B cell (primary cell): ENCODE results near the gene RORB. TPM values are rescaled to one million over a fixed set of nuclear protein-coding genes. Genes with fewer than 3 reads are reported as not detected.

ENCODE experiments used
- ATAC-seq: fragments of 200-7000 bp; cut with Tn5 transposase; one replicate; pipeline ENCODE4 v1.10.0; 2021; ENCODE audit warnings: low read depth, mild to moderate bottlenecking, moderate number of reproducible peaks, moderate library complexity
- CTCF ChIA-PET: fragments of 350-600 bp; sonication (Branson Sonifier 250); formaldehyde crosslinking; loops from one replicate; lab custom pipeline; 2021; ENCODE audit warnings: antibody characterized with exemption, inconsistent platforms; lab: Charles Lee
- POLR2A ChIA-PET: fragments of 350-600 bp; sonication (Branson Sonifier 250); formaldehyde crosslinking; loops from one replicate; lab custom pipeline; 2021; ENCODE audit warnings: antibody characterized with exemption; lab: Charles Lee
- DNase-seq: peaks from one replicate; pipeline ENCODE4 v3.0.0; 2013
- H2AFZ ChIP-seq: 2 replicates; pipeline ENCODE4 v1.6.1; 2012; ENCODE audit warnings: mild to moderate bottlenecking, low read depth, low read length; ENCODE audit not compliant: insufficient read depth, poor library complexity, severe bottlenecking
- H3K27ac ChIP-seq, 2 donors: 1 replicate in 1 of 2; 2 replicates in 1 of 2; pipeline ENCODE4 v1.5.1; 2012 to 2013; ENCODE audit warnings: low read length in 2 of 2, mild to moderate bottlenecking in 2 of 2, moderate library complexity in 1 of 2
- H3K27me3 ChIP-seq, 4 experiments: fragments of 200-600 bp in 1 of 4; sonication (generic) in 1 of 4; replicated peaks in 1 of 4; 1 replicate in 2 of 4; 2 replicates in 2 of 4; pipeline versions ENCODE4 v1.6.1 to v1.7.0; 2013 to 2016; ENCODE audit warnings: low read length in 3 of 4, mild to moderate bottlenecking in 2 of 4, mixed read lengths in 1 of 4, moderate library complexity in 1 of 4; ENCODE audit not compliant: insufficient read depth in 4 of 4, control insufficient read depth in 3 of 4; ENCODE audit errors: control extremely low read depth in 1 of 4
- H3K36me3 ChIP-seq, 2 experiments: replicated peaks in 1 of 2; 1 replicate in 1 of 2; 2 replicates in 1 of 2; pipeline versions ENCODE4 v1.6.1 to v1.7.1; 2013; ENCODE audit warnings: low read length in 1 of 2; ENCODE audit not compliant: insufficient read depth in 2 of 2, control insufficient read depth in 1 of 2; ENCODE audit errors: control extremely low read depth in 1 of 2, extremely low read depth in 1 of 2
- H3K4me1 ChIP-seq, 2 donors: fragments of 200-600 bp in 1 of 2; sonication (generic) in 1 of 2; 1 replicate in 1 of 2; 2 replicates in 1 of 2; pipeline versions ENCODE4 v1.5.1 to v1.6.1; 2013 to 2017; ENCODE audit warnings: low read length in 2 of 2; ENCODE audit not compliant: control insufficient read depth in 2 of 2, insufficient read depth in 2 of 2
- H3K4me2 ChIP-seq: replicated peaks from 2 replicates; pipeline ENCODE3; 2012; ENCODE audit warnings: mild to moderate bottlenecking, low read depth, low read length; ENCODE audit not compliant: poor library complexity, severe bottlenecking
- H3K4me3 ChIP-seq, 5 experiments: fragments of 200-600 bp in 1 of 5; sonication (generic) in 1 of 5; 1 replicate in 3 of 5; 2 replicates in 2 of 5; pipeline versions ENCODE4 v1.5.1 to v1.7.0; 2011 to 2016; ENCODE audit warnings: low read length in 4 of 5, mild to moderate bottlenecking in 4 of 5, low read depth in 2 of 5, control low read depth in 1 of 5, moderate library complexity in 1 of 5; ENCODE audit not compliant: insufficient read depth in 1 of 5; ENCODE audit errors: control extremely low read depth in 1 of 5, extremely low read depth in 1 of 5
- H3K79me2 ChIP-seq: fragments of 200-600 bp; sonication (generic); one replicate; pipeline ENCODE4 v1.6.0; 2016; ENCODE audit warnings: low read length; ENCODE audit not compliant: control insufficient read depth, insufficient read depth
- H3K9ac ChIP-seq: fragments of 200-600 bp; sonication (generic); 2 replicates; pipeline ENCODE4 v1.6.1; 2017; ENCODE audit warnings: mild to moderate bottlenecking, low read length, moderate library complexity
- H3K9me3 ChIP-seq, 3 donors: one replicate each; pipeline versions ENCODE4 v1.6.1 to v1.7.1; 2013; ENCODE audit warnings: low read length in 2 of 3; ENCODE audit not compliant: control insufficient read depth in 2 of 3, insufficient read depth in 1 of 3; ENCODE audit errors: control extremely low read depth in 1 of 3
- H4K20me1 ChIP-seq: 2 replicates; pipeline ENCODE4 v1.6.0; 2012; ENCODE audit warnings: mild to moderate bottlenecking, low read length; ENCODE audit not compliant: insufficient read depth, control insufficient read depth, poor library complexity, severe bottlenecking
- H3K27ac Mint-ChIP-seq: one replicate; pipeline ENCODE4 v1.8.0; 2021; ENCODE audit warnings: mixed read lengths
- H3K27me3 Mint-ChIP-seq: one replicate; pipeline ENCODE4 v1.8.0; 2021; ENCODE audit warnings: mixed read lengths
- H3K4me1 Mint-ChIP-seq: one replicate; pipeline ENCODE4 v1.8.0; 2021; ENCODE audit warnings: mixed read lengths
- H3K4me3 Mint-ChIP-seq: one replicate; pipeline ENCODE4 v1.8.0; 2021; ENCODE audit warnings: mixed read lengths
- H3K9me3 Mint-ChIP-seq: one replicate; pipeline ENCODE4 v1.8.0; 2022; ENCODE audit warnings: mixed read lengths; ENCODE audit not compliant: insufficient read depth
- EZH2 ChIP-seq: IDR thresholded peaks from 2 replicates; pipeline ENCODE4 v1.6.1; 2012; ENCODE audit warnings: borderline replicate concordance, low read depth, mild to moderate bottlenecking, moderate library complexity, low read length; ENCODE audit not compliant: insufficient read depth, poor library complexity, severe bottlenecking
- WGBS: methylation state at CpG from one replicate; pipeline ENCODE4 v1.1.5; 2013; ENCODE audit warnings: missing lambda C conversion rate; ENCODE audit not compliant: insufficient coverage; 5-methylcytosine and 5-hydroxymethylcytosine counted together
- intact Hi-C: fragments of 100-400 bp; cut with micrococcal nuclease; formaldehyde crosslinking; loops from one replicate; pipeline ENCODE4 v1.10.0; 2022
- polyA plus RNA-seq: library from polyadenylated mRNA; depleted of rRNA; stranded (reverse); fragments of >200 nt; gene quantifications from 2 replicates; pipeline ENCODE4 v1.2.3, GENCODE V29; 2012
- total RNA-seq, 2 donors: library from RNA; stranded (reverse); fragments of 120-200 nt in 1 of 2; gene quantifications; 1 replicate in 1 of 2; 2 replicates in 1 of 2; pipeline versions ENCODE4 v1.2.3 to v1.2.4, GENCODE V29; 2013 to 2022
- TF ChIP-seq, protein P1 (sequence below): fragments of 200-600 bp; IDR thresholded peaks from one replicate; pipeline ENCODE4 v1.8.0; 2022; ENCODE audit warnings: antibody characterized with exemption, mild to moderate bottlenecking

Gene RORB
- total and polyA plus RNA-seq, 2 donors (not counting 1 experiment from before 2014, with no cell fraction given), result 0.01 TPM; not detected in 1

DNA sequence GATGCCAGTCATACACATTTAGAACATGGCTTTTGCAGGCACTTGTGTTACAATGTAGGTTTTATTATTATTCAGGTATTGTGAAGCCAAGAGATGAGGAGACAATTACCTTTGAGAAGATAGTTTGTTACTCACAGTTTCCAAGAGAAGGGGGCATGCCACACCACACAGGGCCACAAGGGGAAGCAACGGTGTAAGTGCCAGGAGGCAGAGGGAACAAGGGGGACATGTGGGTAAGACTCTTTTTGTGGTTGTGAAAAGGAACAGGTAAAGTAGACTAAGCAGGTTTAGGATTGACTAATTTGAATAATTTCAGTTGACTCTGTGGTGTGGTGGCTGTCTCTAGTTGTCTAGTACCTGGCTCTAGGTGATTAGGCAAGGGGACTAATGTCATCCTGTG lies 199.4 kb downstream of the RORB start:
- Histone ChIP-seq H2AFZ (no peak overlapping the region), H3K36me3 (no peaks in the 10 kb centered on the region), H3K27ac (no peak overlapping the region), H3K79me2 (no peaks in the 10 kb centered on the region), H3K4me1 (no peaks in the 10 kb centered on the region), H3K4me2 (no peak overlapping the region), H3K9me3 (no peaks in the 10 kb centered on the region), H3K4me3 (no peak overlapping the region), H3K27me3 (peaks cover 0 to 7% (median 0%) of the 10 kb centered on the region in 4 experiments), H4K20me1 (no peaks in the 10 kb centered on the region), H3K9ac (no peak overlapping the region)
- WGBS, result 83% methylated on average over 1 of the region's 1 CpG
- no peak for TF ChIP-seq EZH2
- TF ChIP-seq, protein P1, sequence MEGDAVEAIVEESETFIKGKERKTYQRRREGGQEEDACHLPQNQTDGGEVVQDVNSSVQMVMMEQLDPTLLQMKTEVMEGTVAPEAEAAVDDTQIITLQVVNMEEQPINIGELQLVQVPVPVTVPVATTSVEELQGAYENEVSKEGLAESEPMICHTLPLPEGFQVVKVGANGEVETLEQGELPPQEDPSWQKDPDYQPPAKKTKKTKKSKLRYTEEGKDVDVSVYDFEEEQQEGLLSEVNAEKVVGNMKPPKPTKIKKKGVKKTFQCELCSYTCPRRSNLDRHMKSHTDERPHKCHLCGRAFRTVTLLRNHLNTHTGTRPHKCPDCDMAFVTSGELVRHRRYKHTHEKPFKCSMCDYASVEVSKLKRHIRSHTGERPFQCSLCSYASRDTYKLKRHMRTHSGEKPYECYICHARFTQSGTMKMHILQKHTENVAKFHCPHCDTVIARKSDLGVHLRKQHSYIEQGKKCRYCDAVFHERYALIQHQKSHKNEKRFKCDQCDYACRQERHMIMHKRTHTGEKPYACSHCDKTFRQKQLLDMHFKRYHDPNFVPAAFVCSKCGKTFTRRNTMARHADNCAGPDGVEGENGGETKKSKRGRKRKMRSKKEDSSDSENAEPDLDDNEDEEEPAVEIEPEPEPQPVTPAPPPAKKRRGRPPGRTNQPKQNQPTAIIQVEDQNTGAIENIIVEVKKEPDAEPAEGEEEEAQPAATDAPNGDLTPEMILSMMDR, result no peak
- intact Hi-C loops, result no loop called here
- H3K27me3 Mint-ChIP-seq, result peaks cover 21% of the 10 kb centered on the region
- H3K4me3 Mint-ChIP-seq, result no peak overlapping the region
- POLR2A ChIA-PET, result no interaction called here
- H3K27ac Mint-ChIP-seq, result no peak overlapping the region
- no peaks in the 10 kb centered on the region for H3K9me3 Mint-ChIP-seq
- CTCF ChIA-PET, result no interaction called here
- no peaks in the 10 kb centered on the region for H3K4me1 Mint-ChIP-seq
- DNase-seq (no peak), ATAC-seq (no peak)

DNA sequence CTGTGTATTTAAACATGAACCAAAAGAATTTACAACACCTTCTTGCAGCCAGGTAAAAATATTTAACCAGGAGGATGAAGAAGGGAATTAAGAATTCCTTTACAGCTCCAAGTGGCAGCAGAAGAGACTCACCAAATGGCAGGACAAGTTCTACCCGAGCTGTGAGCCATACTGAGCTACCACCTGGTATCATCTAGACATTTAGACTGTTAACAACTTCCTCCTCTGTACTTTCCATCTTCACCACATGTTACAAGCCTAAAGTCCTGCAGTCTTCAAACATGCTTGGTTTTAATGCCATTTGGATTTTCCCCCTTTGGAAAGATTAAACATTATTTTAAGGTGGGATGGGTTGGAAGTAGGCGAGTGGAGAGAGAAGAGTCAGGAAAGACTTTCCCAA lies 200.4 kb downstream of the RORB start:
- H2AFZ ChIP-seq, result no peak overlapping the region
- no peaks in the 10 kb centered on the region for H3K79me2 ChIP-seq
- H3K27ac ChIP-seq, result no peak overlapping the region
- no peak for DNase-seq
- H3K4me1 ChIP-seq, result no peaks in the 10 kb centered on the region
- no peaks in the 10 kb centered on the region for H3K36me3 ChIP-seq
- intact Hi-C loops, result no loop called here
- no peaks in the 10 kb centered on the region for H3K9me3 Mint-ChIP-seq
- H3K9ac ChIP-seq, result no peak overlapping the region
- ChIA-PET POLR2A (no interaction called here), CTCF (no interaction called here)
- H4K20me1 ChIP-seq, result no peaks in the 10 kb centered on the region
- no peak overlapping the region for H3K4me3 Mint-ChIP-seq
- H3K4me3 ChIP-seq, result no peak overlapping the region
- H3K27ac Mint-ChIP-seq, result no peak overlapping the region
- no peaks in the 10 kb centered on the region for H3K4me1 Mint-ChIP-seq
- no peak overlapping the region for H3K4me2 ChIP-seq
- H3K27me3 Mint-ChIP-seq, result peaks cover 21% of the 10 kb centered on the region
- ATAC-seq, result no peak
- H3K9me3 ChIP-seq, result no peaks in the 10 kb centered on the region
- TF ChIP-seq EZH2, result no peak
- TF ChIP-seq, protein P1, result no peak
- peaks cover 0 to 7% (median 0%) of the 10 kb centered on the region in 4 experiments for H3K27me3 ChIP-seq
- 30% methylated on average over 1 of the region's 2 CpGs for WGBS
